ENCODE results near the gene LCN10. TPM values are rescaled to one million over a fixed set of nuclear protein-coding genes. Genes with fewer than 3 reads are reported as not detected.
A peak's percentile ranks its signal among the peaks of the same experiment; 100 is the strongest.
"Not testable (repeated sequence)": the region's sequence is repeated elsewhere in the genome, so short reads cannot be mapped to it uniquely, and the experiment has no call there.

Gene LCN10
- total and polyA plus RNA-seq, 5 donors from 2014 or later: 0.30 to 3.9 (median 2.6) TPM

DNA sequence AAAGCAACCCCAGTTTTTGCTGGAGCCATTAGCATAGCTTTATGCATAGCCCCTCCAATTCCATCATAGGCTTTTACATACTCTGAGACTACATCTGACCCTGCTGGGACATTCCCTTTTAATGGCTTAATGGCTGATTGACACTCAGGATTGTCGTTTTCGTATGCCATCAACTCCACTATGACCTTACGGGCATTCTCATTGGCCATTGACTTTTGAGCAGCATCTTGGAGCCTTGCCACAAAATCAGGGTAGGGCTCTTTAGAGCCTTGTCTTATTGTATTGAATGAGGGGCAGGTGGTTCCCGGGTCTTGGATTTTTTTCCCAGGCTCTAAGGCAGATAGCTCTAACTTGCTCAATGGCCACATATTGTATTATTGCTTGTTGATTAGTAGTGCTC is 44.2 kb upstream of the LCN10 start:
- not testable (repeated sequence) for H3K36me3 Mint-ChIP-seq; H3K9me3 Mint-ChIP-seq; H3K27me3 ChIP-seq (ENCODE audit: control insufficient read depth, insufficient read depth, low read length); ATAC-seq (ENCODE audit: low read depth in 2 of 2); DNase-seq; H3K27ac ChIP-seq (ENCODE audit: insufficient read depth, low read length, poor library complexity, severe bottlenecking); H3K4me3 Mint-ChIP-seq; H3K9me3 ChIP-seq (ENCODE audit: control insufficient read depth in 2 of 2, low read length in 2 of 2); H3K4me3 ChIP-seq (ENCODE audit: low read depth, low read length); H3K27ac Mint-ChIP-seq; H3K36me3 ChIP-seq (ENCODE audit: control insufficient read depth, insufficient read depth, low read length)
- H3K4me1 ChIP-seq (ENCODE audit: control insufficient read depth, insufficient read depth, low read length, poor library complexity, severe bottlenecking): peaks cover 20% of the 10 kb centered on the region
- H3K27me3 Mint-ChIP-seq: peaks cover 18% of the 10 kb centered on the region
- H3K4me1 Mint-ChIP-seq: peaks cover 5 to 22% (median 10%) of the 10 kb centered on the region in 4 donors

DNA sequence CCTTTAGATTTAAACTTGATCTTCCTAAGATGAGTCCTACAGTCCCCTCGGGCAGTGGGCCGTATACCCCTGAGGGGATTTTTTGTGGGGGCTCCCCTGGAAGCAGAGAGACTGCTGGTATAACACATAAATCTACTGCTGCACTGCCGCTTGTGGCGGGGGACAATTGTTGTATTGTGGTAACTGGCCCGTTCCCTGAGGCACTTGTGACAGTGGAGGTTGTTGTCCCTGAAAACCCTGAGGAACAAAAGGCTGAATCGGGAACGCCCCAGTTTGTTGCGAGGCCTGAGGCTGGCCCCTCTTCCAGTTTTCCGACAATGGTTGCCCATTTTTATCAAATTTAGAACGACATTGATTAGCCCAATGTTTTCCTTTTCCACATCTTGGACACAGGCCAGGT is 43.7 kb upstream of the LCN10 start:
- Mint-ChIP-seq H3K27me3 (peaks cover 19% of the 10 kb centered on the region), H3K9me3 (no peaks in the 10 kb centered on the region), H3K36me3 (no peaks in the 10 kb centered on the region), H3K4me1 (peaks cover 5 to 19% (median 10%) of the 10 kb centered on the region in 4 donors), H3K4me3 (no peak overlapping the region), H3K27ac (no peak overlapping the region)
- peaks cover 14% of the 10 kb centered on the region for H3K4me1 ChIP-seq (ENCODE audit: control insufficient read depth, insufficient read depth, low read length, poor library complexity, severe bottlenecking)
- H3K9me3 ChIP-seq (ENCODE audit: control insufficient read depth in 2 of 2, low read length in 2 of 2): no peaks in the 10 kb centered on the region
- ATAC-seq (ENCODE audit: low read depth in 2 of 2) (no peak), DNase-seq (no peak)
- no peaks in the 10 kb centered on the region for H3K27me3 ChIP-seq (ENCODE audit: control insufficient read depth, insufficient read depth, low read length)
- no peak overlapping the region for H3K4me3 ChIP-seq (ENCODE audit: low read depth, low read length)
- no peak overlapping the region for H3K27ac ChIP-seq (ENCODE audit: insufficient read depth, low read length, poor library complexity, severe bottlenecking)
- H3K36me3 ChIP-seq (ENCODE audit: control insufficient read depth, insufficient read depth, low read length): no peaks in the 10 kb centered on the region

DNA sequence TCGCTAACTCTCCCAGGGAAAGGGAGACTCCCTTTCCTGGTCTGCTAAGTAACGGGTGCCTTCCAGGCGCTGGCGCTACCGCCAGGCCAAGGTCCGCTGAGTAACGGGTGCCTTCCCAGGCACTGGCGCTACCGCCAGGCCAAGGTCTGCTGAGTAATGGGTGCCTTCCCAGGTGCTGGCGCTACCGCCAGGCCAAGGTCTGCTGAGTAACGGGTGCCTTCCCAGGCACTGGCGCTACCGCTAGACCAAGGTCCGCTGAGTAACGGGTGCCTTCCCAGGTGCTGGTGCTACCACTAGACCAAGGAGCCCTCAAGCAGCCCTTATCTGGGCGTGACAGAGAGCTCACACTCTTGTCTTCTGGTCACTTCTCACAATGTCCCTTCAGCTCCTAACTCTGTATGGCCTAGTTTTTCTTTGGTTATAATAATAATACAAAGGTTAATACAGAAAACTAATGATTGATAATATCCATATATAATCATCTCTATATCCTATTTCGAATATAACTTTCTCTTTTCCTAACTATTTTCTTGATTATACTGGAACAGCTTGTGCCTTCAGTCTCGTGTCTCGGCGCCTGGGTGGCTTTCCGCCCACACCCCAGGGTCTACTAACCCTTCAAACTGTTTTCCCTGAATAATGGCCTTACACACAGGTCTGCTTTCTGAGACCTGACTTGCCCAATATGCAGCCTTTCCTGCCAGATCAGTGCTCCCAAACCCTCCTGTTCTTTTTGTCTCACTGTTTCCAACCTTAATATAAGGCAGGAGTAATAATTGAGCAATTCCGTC is 43.0 kb upstream of the LCN10 start:
- not testable (repeated sequence) for DNase-seq; ATAC-seq (ENCODE audit: low read depth in 2 of 2); H3K36me3 Mint-ChIP-seq; H3K4me3 Mint-ChIP-seq; H3K9me3 ChIP-seq (ENCODE audit: control insufficient read depth in 2 of 2, low read length in 2 of 2); H3K36me3 ChIP-seq (ENCODE audit: control insufficient read depth, insufficient read depth, low read length); H3K27me3 ChIP-seq (ENCODE audit: control insufficient read depth, insufficient read depth, low read length); H3K27ac ChIP-seq (ENCODE audit: insufficient read depth, low read length, poor library complexity, severe bottlenecking); H3K27ac Mint-ChIP-seq; H3K4me3 ChIP-seq (ENCODE audit: low read depth, low read length); H3K9me3 Mint-ChIP-seq
- peaks cover 19% of the 10 kb centered on the region for H3K27me3 Mint-ChIP-seq
- peaks cover 5 to 14% (median 7%) of the 10 kb centered on the region in 4 donors for H3K4me1 Mint-ChIP-seq
- H3K4me1 ChIP-seq (ENCODE audit: control insufficient read depth, insufficient read depth, low read length, poor library complexity, severe bottlenecking): peaks cover 12% of the 10 kb centered on the region

DNA sequence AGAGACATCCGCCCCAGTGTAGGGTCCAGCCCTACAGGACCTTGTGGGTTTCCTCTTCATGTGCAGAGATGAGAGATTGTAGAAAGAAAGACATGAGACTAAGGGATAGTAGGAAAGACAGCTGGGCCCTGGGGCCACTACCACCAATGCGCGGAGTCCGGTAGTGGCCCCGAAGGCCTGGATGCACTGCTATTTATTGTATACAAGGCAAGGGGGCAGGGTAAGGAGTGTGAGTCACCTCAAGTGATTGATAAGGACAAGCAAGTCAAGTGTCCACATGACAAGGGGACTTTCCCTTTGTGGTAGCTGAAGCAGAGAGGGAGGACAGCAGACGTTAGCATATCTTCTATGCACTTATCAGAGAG is 42.2 kb upstream of the LCN10 start:
- no peaks in the 10 kb centered on the region for H3K36me3 ChIP-seq (ENCODE audit: control insufficient read depth, insufficient read depth, low read length)
- peaks cover 6% of the 10 kb centered on the region for H3K4me1 ChIP-seq (ENCODE audit: control insufficient read depth, insufficient read depth, low read length, poor library complexity, severe bottlenecking)
- peaks cover 0 to 9% (median 6%) of the 10 kb centered on the region in 4 donors for H3K4me1 Mint-ChIP-seq
- H3K36me3 Mint-ChIP-seq: no peaks in the 10 kb centered on the region
- DNase-seq (peak in 2 of 3 donors; percentile 35 to 40), ATAC-seq (ENCODE audit: low read depth in 2 of 2) (peak in 1 of 2 donors; percentile 73)
- H3K27me3 Mint-ChIP-seq: peaks cover 19% of the 10 kb centered on the region
- H3K9me3 ChIP-seq (ENCODE audit: control insufficient read depth in 2 of 2, low read length in 2 of 2): no peaks in the 10 kb centered on the region
- no peak overlapping the region for H3K4me3 ChIP-seq (ENCODE audit: low read depth, low read length)
- H3K27ac Mint-ChIP-seq: no peak overlapping the region
- no peaks in the 10 kb centered on the region for H3K27me3 ChIP-seq (ENCODE audit: control insufficient read depth, insufficient read depth, low read length)
- no peak overlapping the region for H3K4me3 Mint-ChIP-seq
- H3K9me3 Mint-ChIP-seq: no peaks in the 10 kb centered on the region
- H3K27ac ChIP-seq (ENCODE audit: insufficient read depth, low read length, poor library complexity, severe bottlenecking): no peak overlapping the region

DNA sequence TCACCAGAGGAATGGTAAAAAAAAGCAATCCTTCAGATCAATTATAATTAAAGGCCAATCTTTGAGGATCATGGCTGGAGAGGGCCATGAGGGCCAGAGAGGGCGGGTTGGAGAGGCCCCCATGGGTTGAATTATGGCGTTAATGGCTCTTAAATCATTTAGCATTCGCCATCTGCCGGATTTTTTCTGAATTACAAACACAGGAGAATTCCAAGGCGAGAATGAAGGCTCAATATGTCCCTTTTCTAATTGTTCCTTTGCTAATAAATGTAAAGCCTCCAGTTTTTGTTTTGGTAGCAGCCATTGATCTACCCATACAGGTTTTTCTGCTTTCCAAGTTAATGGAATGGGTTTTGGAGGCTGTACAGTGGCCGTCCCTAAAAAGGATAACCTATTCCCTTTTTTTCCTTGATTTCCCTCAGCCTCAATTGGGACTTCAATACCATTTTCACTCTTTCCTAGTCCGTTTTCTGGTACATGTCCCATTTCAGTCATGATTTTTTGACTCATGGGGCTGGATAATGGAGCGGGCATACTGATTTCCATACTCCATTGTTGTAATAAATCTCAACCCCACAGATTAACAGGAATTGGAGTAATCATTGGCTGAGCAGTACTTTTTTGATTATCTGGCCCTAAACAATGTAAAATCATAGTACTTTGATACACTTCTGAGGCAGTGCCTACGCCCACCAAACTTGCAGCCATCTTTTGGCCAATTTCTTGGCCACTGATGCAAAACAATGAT is 41.7 kb upstream of the LCN10 start:
- Histone ChIP-seq H3K4me1 (ENCODE audit: control insufficient read depth, insufficient read depth, low read length, poor library complexity, severe bottlenecking) (peaks cover 6% of the 10 kb centered on the region), H3K27ac (ENCODE audit: insufficient read depth, low read length, poor library complexity, severe bottlenecking) (no peak overlapping the region), H3K27me3 (ENCODE audit: control insufficient read depth, insufficient read depth, low read length) (no peaks in the 10 kb centered on the region), H3K4me3 (ENCODE audit: low read depth, low read length) (no peak overlapping the region), H3K9me3 (ENCODE audit: control insufficient read depth in 2 of 2, low read length in 2 of 2) (no peaks in the 10 kb centered on the region), H3K36me3 (ENCODE audit: control insufficient read depth, insufficient read depth, low read length) (no peaks in the 10 kb centered on the region)
- no peaks in the 10 kb centered on the region for H3K9me3 Mint-ChIP-seq
- H3K4me1 Mint-ChIP-seq: peaks cover 0 to 9% (median 6%) of the 10 kb centered on the region in 4 donors
- peak in 1 of 3 donors; percentile 41 for DNase-seq
- H3K4me3 Mint-ChIP-seq: no peak overlapping the region
- H3K36me3 Mint-ChIP-seq: no peaks in the 10 kb centered on the region
- no peak for ATAC-seq (ENCODE audit: low read depth in 2 of 2)
- H3K27ac Mint-ChIP-seq: no peak overlapping the region
- H3K27me3 Mint-ChIP-seq: peaks cover 23% of the 10 kb centered on the region

DNA sequence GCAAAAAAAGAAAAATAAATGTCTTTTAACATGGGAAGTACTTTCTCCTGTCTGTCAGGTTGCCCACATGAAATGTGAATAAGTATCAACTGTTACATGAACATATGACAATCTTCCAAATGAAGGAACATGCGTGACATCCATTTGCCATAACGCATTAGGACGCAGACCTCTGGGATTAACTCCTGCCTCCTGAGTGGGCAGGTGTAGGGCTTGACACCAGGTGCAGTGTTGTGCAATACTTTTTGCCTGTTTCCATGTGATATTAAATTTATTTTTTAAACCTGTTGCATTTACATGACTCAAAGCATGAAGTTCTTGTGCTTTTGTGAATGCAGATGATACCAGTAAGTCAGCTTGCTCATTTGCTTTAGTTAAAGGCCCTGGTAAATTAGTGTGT is 39.7 kb upstream of the LCN10 start:
- Mint-ChIP-seq H3K9me3 (peaks cover 0 to 2% (median 0%) of the 10 kb centered on the region in 7 donors), H3K4me3 (no peak overlapping the region), H3K27me3 (peaks cover 32% of the 10 kb centered on the region), H3K4me1 (peaks cover 0 to 8% (median 1%) of the 10 kb centered on the region in 4 donors), H3K27ac (no peak overlapping the region), H3K36me3 (no peaks in the 10 kb centered on the region)
- Histone ChIP-seq H3K9me3 (ENCODE audit: control insufficient read depth in 2 of 2, low read length in 2 of 2) (no peaks in the 10 kb centered on the region), H3K27ac (ENCODE audit: insufficient read depth, low read length, poor library complexity, severe bottlenecking) (no peak overlapping the region), H3K4me3 (ENCODE audit: low read depth, low read length) (no peak overlapping the region), H3K36me3 (ENCODE audit: control insufficient read depth, insufficient read depth, low read length) (no peaks in the 10 kb centered on the region), H3K4me1 (ENCODE audit: control insufficient read depth, insufficient read depth, low read length, poor library complexity, severe bottlenecking) (peaks cover 1% of the 10 kb centered on the region), H3K27me3 (ENCODE audit: control insufficient read depth, insufficient read depth, low read length) (peaks cover 3% of the 10 kb centered on the region)
- DNase-seq (no peak), ATAC-seq (ENCODE audit: low read depth in 2 of 2) (no peak)

DNA sequence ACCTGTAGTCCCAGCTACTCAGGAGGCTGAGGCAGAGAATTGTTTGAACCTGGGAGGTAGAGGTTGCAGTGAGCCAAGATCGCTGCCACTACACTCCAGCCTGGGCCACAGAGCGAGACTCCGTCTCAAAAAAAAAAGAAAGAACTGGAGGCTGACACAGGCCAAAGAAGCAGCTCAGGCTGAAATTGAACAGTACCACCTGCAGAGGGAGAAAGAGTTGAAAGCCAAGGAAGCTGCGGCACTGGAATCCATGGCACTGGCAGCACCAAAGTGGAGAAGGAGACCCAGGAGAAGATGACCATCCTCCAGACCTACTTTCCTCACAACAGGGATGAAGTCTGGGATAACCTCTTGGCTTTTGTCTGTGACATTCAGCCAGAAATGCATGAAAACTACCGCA is 37.1 kb upstream of the LCN10 start:
- H3K4me1 ChIP-seq (ENCODE audit: control insufficient read depth, insufficient read depth, low read length, poor library complexity, severe bottlenecking): no peaks in the 10 kb centered on the region
- no peaks in the 10 kb centered on the region for H3K9me3 ChIP-seq (ENCODE audit: control insufficient read depth in 2 of 2, low read length in 2 of 2)
- H3K9me3 Mint-ChIP-seq: peaks cover 0 to 3% (median 0%) of the 10 kb centered on the region in 7 donors
- H3K36me3 ChIP-seq (ENCODE audit: control insufficient read depth, insufficient read depth, low read length): no peaks in the 10 kb centered on the region
- ATAC-seq (ENCODE audit: low read depth in 2 of 2): no peak
- no peak for DNase-seq
- no peaks in the 10 kb centered on the region for H3K36me3 Mint-ChIP-seq
- H3K4me1 Mint-ChIP-seq: peaks cover 0 to 5% (median 0%) of the 10 kb centered on the region in 4 donors
- no peak overlapping the region for H3K4me3 ChIP-seq (ENCODE audit: low read depth, low read length)
- H3K27ac Mint-ChIP-seq: no peak overlapping the region
- H3K27me3 Mint-ChIP-seq: peaks cover 25% of the 10 kb centered on the region
- H3K27me3 ChIP-seq (ENCODE audit: control insufficient read depth, insufficient read depth, low read length): peaks cover 3% of the 10 kb centered on the region
- no peak overlapping the region for H3K4me3 Mint-ChIP-seq
- H3K27ac ChIP-seq (ENCODE audit: insufficient read depth, low read length, poor library complexity, severe bottlenecking): no peak overlapping the region
